IMR-90 (cell line): ENCODE measurements around the gene GLS. TPM values are rescaled to one million over a fixed set of nuclear protein-coding genes. Genes with fewer than 3 reads are reported as not detected.

ENCODE experiments used
- ATAC-seq: fragments of 200-7000 bp; cut with Tn5 transposase; 2 replicates; pipeline ENCODE4 v1.9.1; 2020; ENCODE audit warnings: low read depth, mild to moderate bottlenecking, moderate library complexity
- BruUV-seq: library from RNA; stranded (reverse); fragments of 400-500 nt; replicated peaks from 2 replicates; lab custom pipeline; 2021; lab: Mats Ljungman, UMichigan
- CTCF ChIA-PET: fragments of 300-600 bp; formaldehyde crosslinking; extraction: SDS; loops from one replicate; lab custom pipeline; 2021; ENCODE audit warnings: antibody characterized with exemption; lab: Yijun Ruan, JAX
- POLR2A ChIA-PET: fragments of 300-600 bp; sonication (Branson Sonifier 250); formaldehyde crosslinking; loops from one replicate; lab custom pipeline; 2022; ENCODE audit warnings: antibody characterized with exemption; ENCODE audit not compliant: unreplicated experiment; lab: Charles Lee
- DNase-seq: peaks from one replicate; pipeline ENCODE4 v3.0.0; 2013
- H2AFZ ChIP-seq: replicated peaks from 2 replicates; pipeline ENCODE3; 2013; ENCODE audit warnings: low read length, mild to moderate bottlenecking; ENCODE audit not compliant: poor library complexity
- H2AK5ac ChIP-seq: 2 replicates; pipeline ENCODE4 v1.6.1; 2013; ENCODE audit warnings: low read depth, low read length, inconsistent platforms
- H2AK9ac ChIP-seq: replicated peaks from 2 replicates; pipeline ENCODE3; 2013; ENCODE audit warnings: mild to moderate bottlenecking, low read depth, low read length, moderate library complexity; ENCODE audit not compliant: poor library complexity
- H2BK120ac ChIP-seq: 2 replicates; pipeline ENCODE4 v1.6.1; 2013; ENCODE audit warnings: low read depth, low read length, inconsistent platforms
- H2BK15ac ChIP-seq: 3 replicates; pipeline ENCODE4 v1.6.1; 2013; ENCODE audit warnings: low read depth, low read length, inconsistent platforms
- H2BK20ac ChIP-seq: 2 replicates; pipeline ENCODE4 v1.6.1; 2013; ENCODE audit warnings: low read depth, mild to moderate bottlenecking, inconsistent platforms, low read length, moderate library complexity
- H2BK5ac ChIP-seq: 2 replicates; pipeline ENCODE4 v1.6.1; 2013; ENCODE audit warnings: mild to moderate bottlenecking, low read depth, low read length, inconsistent platforms; ENCODE audit not compliant: poor library complexity, severe bottlenecking
- H3K14ac ChIP-seq: replicated peaks from 2 replicates; pipeline ENCODE4 v1.6.1; 2013; ENCODE audit warnings: low read depth, low read length, inconsistent platforms
- H3K18ac ChIP-seq: 2 replicates; pipeline ENCODE4 v1.6.1; 2013; ENCODE audit warnings: low read depth, low read length, control low read depth
- H3K23ac ChIP-seq: 2 replicates; pipeline ENCODE4 v1.6.1; 2013; ENCODE audit warnings: low read depth, low read length, inconsistent platforms
- H3K27ac ChIP-seq: 2 replicates; pipeline ENCODE4 v1.5.1; 2013; ENCODE audit warnings: mild to moderate bottlenecking, control low read depth, low read length; ENCODE audit not compliant: insufficient read depth
- H3K27me3 ChIP-seq: 2 replicates; pipeline ENCODE4 v1.6.1; 2013; ENCODE audit warnings: low read length; ENCODE audit not compliant: control insufficient read depth, insufficient read depth
- H3K36me3 ChIP-seq: 2 replicates; pipeline ENCODE4 v1.6.1; 2013; ENCODE audit warnings: low read length, mixed read lengths; ENCODE audit not compliant: control insufficient read depth, insufficient read depth
- H3K4ac ChIP-seq: 2 replicates; pipeline ENCODE4 v1.6.1; 2013; ENCODE audit warnings: low read depth, low read length, inconsistent platforms
- H3K4me1 ChIP-seq: 2 replicates; pipeline ENCODE4 v1.6.1; 2013; ENCODE audit warnings: low read length, mixed read lengths; ENCODE audit not compliant: control insufficient read depth, insufficient read depth
- H3K4me2 ChIP-seq: 2 replicates; pipeline ENCODE4 v1.6.1; 2013; ENCODE audit warnings: low read depth, mild to moderate bottlenecking, control low read depth, low read length, moderate library complexity
- H3K4me3 ChIP-seq: 2 replicates; pipeline ENCODE4 v1.5.1; 2013; ENCODE audit warnings: low read depth, mild to moderate bottlenecking, control low read depth, low read length, moderate library complexity; ENCODE audit not compliant: insufficient read depth
- H3K56ac ChIP-seq: 2 replicates; pipeline ENCODE4 v1.6.1; 2013; ENCODE audit warnings: low read length, inconsistent platforms; ENCODE audit not compliant: insufficient read depth; ENCODE audit errors: extremely low read depth
- H3K79me1 ChIP-seq, 2 experiments: 2 replicates each; pipeline ENCODE4 v1.6.1; 2013; ENCODE audit warnings: low read length in 2 of 2, inconsistent platforms in 1 of 2, low read depth in 1 of 2
- H3K9ac ChIP-seq: 2 replicates; pipeline ENCODE4 v1.6.1; 2013; ENCODE audit warnings: low read depth, low read length, control low read depth
- H3K9me1 ChIP-seq: 2 replicates; pipeline ENCODE4 v1.6.1; 2013; ENCODE audit warnings: low read length, inconsistent platforms; ENCODE audit not compliant: insufficient read depth
- H3K9me3 ChIP-seq: 2 replicates; pipeline ENCODE4 v1.6.1; 2013; ENCODE audit warnings: low read length; ENCODE audit not compliant: control insufficient read depth, insufficient read depth
- H4K20me1 ChIP-seq: 2 replicates; pipeline ENCODE4 v1.6.1; 2013; ENCODE audit warnings: low read length, inconsistent platforms; ENCODE audit not compliant: insufficient read depth
- H4K5ac ChIP-seq: 2 replicates; pipeline ENCODE4 v1.6.1; 2013; ENCODE audit warnings: mild to moderate bottlenecking, low read depth, low read length, control low read depth
- H4K8ac ChIP-seq, 2 experiments: 2 replicates each; pipeline ENCODE4 v1.6.1; 2013; ENCODE audit warnings: low read depth in 2 of 2, low read length in 2 of 2, control low read depth in 1 of 2, inconsistent platforms in 1 of 2
- H4K91ac ChIP-seq: 2 replicates; pipeline ENCODE4 v1.6.1; 2013; ENCODE audit warnings: low read depth, low read length, inconsistent platforms; ENCODE audit not compliant: insufficient read depth
- CEBPB ChIP-seq: IDR thresholded peaks from 2 replicates; pipeline ENCODE4 v1.6.1; 2012; ENCODE audit warnings: low read depth, low read length, improper control_type of control experiment
- CHD1 ChIP-seq: IDR thresholded peaks from 2 replicates; pipeline ENCODE4 v1.6.1; 2012; ENCODE audit warnings: low read depth, low read length, improper control_type of control experiment
- MAFK ChIP-seq: IDR thresholded peaks from 2 replicates; pipeline ENCODE4 v1.6.1; 2012; ENCODE audit warnings: low read depth, low read length, improper control_type of control experiment
- MAZ ChIP-seq: IDR thresholded peaks from 2 replicates; pipeline ENCODE4 v1.6.1; 2012; ENCODE audit warnings: low read depth, mild to moderate bottlenecking, low read length, improper control_type of control experiment, moderate library complexity, borderline replicate concordance
- MXI1 ChIP-seq: IDR thresholded peaks from 2 replicates; pipeline ENCODE4 v1.6.1; 2012; ENCODE audit warnings: low read depth, mild to moderate bottlenecking, low read length, moderate library complexity, borderline replicate concordance
- POLR2A ChIP-seq: IDR thresholded peaks from 2 replicates; pipeline ENCODE4 v1.6.1; 2012; ENCODE audit warnings: mild to moderate bottlenecking, low read depth, low read length
- RFX5 ChIP-seq: IDR thresholded peaks from 2 replicates; pipeline ENCODE4 v1.8.0; 2012; ENCODE audit warnings: low read depth, mild to moderate bottlenecking, low read length, moderate library complexity
- WGBS, 2 experiments: methylation state at CpG; one replicate each; pipeline versions ENCODE4 v1.1.5 to v1.1.7; 2013; ENCODE audit warnings: missing lambda C conversion rate in 2 of 2; ENCODE audit not compliant: insufficient read length in 1 of 2; ENCODE audit errors: extremely low coverage in 2 of 2; 5-methylcytosine and 5-hydroxymethylcytosine counted together
- dilution Hi-C: fragments of 300-500 bp; cut with HindIII; formaldehyde crosslinking; loops from one replicate; pipeline ENCODE4 v1.14.3; 2018; ENCODE audit warnings: low sequenced_read_pairs; ENCODE audit not compliant: unreplicated experiment
- in situ Hi-C: fragments of 300-500 bp; cut with MboI; formaldehyde crosslinking; loops from 3 replicates; pipeline ENCODE4 v1.14.3; 2019; ENCODE audit warnings: low sequenced_read_pairs, inconsistent platforms, mixed read lengths
- intact Hi-C: fragments of 100-400 bp; cut with micrococcal nuclease; formaldehyde crosslinking; loops from 2 replicates; pipeline ENCODE4 v1.10.0; 2022
- polyA plus RNA-seq, 3 experiments: library from polyadenylated mRNA; depleted of rRNA; stranded (reverse); fragments of >200 nt; gene quantifications; 2 replicates each; pipeline ENCODE4 v1.2.3, GENCODE V29; 2012; ENCODE audit warnings: low replicate concordance in 1 of 3
- total RNA-seq: library from RNA; depleted of rRNA; stranded (reverse); fragments of >200 nt; gene quantifications from 2 replicates; pipeline ENCODE4 v1.2.3, GENCODE V29; 2012
- TF ChIP-seq, protein P1 (sequence below): conservative IDR thresholded peaks from 2 replicates; pipeline ENCODE4 v1.5.1; 2012; ENCODE audit warnings: mild to moderate bottlenecking, low read depth, low read length, improper control_type of control experiment

Gene GLS
- total and polyA plus RNA-seq, 2 of the 4 experiments (the other 2 are of a cell fraction) = 87.5 to 130 TPM

DNA sequence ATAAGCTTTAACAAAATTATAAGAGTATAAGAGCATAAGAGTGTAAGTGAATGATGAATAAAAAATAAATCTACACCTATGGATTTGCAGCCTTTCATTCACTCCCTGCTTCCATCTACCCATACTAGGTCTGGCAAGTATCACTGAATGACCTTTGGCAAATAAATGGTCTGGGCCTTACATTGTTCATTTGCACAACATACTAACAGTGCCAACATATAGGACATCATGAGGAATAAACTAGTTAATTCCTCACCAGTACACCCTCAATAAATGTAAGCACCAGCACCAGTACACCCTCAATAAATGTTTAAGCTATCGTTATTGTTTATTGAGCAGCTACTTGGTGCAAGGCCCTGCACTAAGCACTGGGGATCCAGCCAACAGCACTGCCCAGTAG, 106.5 kb downstream of the GLS start:
- Histone ChIP-seq H4K20me1 (peaks cover 15% of the 10 kb centered on the region; the same call in 1 of the 2 replicates), H3K4me2 (no peak overlapping the region), H4K8ac (no peak overlapping the region), H4K91ac (no peak overlapping the region), H3K56ac (no peak overlapping the region), H2BK15ac (no peak overlapping the region), H3K9ac (no peak overlapping the region), H3K36me3 (peaks cover 66% of the 10 kb centered on the region), H3K4me1 (no peaks in the 10 kb centered on the region), H3K79me1 (peaks cover 0 to 16% of the 10 kb centered on the region in 2 experiments; a peak in 1 of 4 replicates), H3K27ac (no peak overlapping the region), H3K27me3 (no peaks in the 10 kb centered on the region), H3K9me1 (peaks cover 15% of the 10 kb centered on the region), H2BK120ac (no peak overlapping the region), H3K23ac (no peak overlapping the region), H4K5ac (no peak overlapping the region), H3K14ac (no peak overlapping the region), H3K9me3 (no peaks in the 10 kb centered on the region), H3K18ac (no peak overlapping the region), H3K4ac (no peak overlapping the region), H2BK5ac (no peak overlapping the region), H2AK5ac (no peak overlapping the region), H2AFZ (no peak overlapping the region), H3K4me3 (no peak overlapping the region), H2AK9ac (no peak overlapping the region), H2BK20ac (no peak overlapping the region)
- intact Hi-C loops (no loop called here), dilution Hi-C loops (no loop called here), in situ Hi-C loops (no loop called here)
- DNase-seq = no peak
- ATAC-seq = no peak
- BruUV-seq = no TSS peak
- ChIA-PET CTCF (no interaction called here), POLR2A (no interaction called here)
- TF ChIP-seq RFX5 = no peak
- no peak for TF ChIP-seq MAZ
- no peak for TF ChIP-seq MAFK
- TF ChIP-seq POLR2A = no peak
- TF ChIP-seq, protein P1, sequence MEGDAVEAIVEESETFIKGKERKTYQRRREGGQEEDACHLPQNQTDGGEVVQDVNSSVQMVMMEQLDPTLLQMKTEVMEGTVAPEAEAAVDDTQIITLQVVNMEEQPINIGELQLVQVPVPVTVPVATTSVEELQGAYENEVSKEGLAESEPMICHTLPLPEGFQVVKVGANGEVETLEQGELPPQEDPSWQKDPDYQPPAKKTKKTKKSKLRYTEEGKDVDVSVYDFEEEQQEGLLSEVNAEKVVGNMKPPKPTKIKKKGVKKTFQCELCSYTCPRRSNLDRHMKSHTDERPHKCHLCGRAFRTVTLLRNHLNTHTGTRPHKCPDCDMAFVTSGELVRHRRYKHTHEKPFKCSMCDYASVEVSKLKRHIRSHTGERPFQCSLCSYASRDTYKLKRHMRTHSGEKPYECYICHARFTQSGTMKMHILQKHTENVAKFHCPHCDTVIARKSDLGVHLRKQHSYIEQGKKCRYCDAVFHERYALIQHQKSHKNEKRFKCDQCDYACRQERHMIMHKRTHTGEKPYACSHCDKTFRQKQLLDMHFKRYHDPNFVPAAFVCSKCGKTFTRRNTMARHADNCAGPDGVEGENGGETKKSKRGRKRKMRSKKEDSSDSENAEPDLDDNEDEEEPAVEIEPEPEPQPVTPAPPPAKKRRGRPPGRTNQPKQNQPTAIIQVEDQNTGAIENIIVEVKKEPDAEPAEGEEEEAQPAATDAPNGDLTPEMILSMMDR = no peak
- no peak for TF ChIP-seq CHD1
- TF ChIP-seq MXI1 = no peak
- TF ChIP-seq CEBPB = no peak
- no CpG with 5 or more reads among the region's 1 CpG for WGBS, 2 experiments
